T1000 (cell line): ENCODE data around the gene FAM200A.
A peak's percentile ranks its signal among the peaks of the same experiment; 100 is the strongest.
"Not testable (repeated sequence)": the region's sequence is repeated elsewhere in the genome, so short reads cannot be mapped to it uniquely, and the experiment has no call there.

Experiments
- DNase-seq: peaks from one replicate; lab custom pipeline; 2025; ENCODE audit warnings: mixed read lengths; lab: John Stamatoyannopoulos, UW

Gene FAM200A

DNA sequence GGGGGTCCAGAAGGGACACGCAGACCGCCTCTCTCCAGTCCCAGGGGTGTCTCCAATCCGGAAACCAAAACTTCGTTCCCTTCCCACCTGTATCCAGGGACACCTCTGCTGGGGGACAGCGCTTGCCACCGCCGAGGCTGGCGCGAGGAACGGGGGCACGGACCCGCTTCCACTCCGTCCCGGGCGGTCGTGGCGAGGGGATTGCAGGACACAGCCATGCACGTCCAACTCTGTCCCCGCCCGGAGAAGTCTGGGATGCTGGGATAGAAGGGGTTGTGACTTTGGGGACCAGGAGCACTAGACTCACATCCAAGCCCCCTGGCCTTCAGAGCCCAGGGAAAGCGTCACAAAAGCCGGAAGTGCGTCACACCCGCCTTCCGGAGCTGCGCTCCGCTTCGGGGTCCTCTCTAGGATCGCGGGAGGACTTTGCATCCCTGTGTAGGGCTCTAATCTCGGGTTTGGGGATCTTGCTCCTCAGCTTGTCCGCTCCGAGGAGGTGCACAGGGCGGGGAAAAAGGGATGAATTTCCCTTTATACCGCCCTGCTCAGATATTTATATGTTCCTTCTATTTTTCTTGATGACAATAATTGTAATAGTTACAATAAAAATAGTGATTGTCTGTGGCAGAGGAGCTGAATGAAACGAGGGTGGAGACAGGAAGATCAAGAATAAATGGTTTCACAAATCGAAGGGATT is at the start of gene FAM200A:
Gene FAM200A (minus strand): TSS at position 348 of the 697 bp plus-strand sequence. CDS start 3,707 bp downstream, outside the sequence.
- DNase-seq: peak; percentile 52

DNA sequence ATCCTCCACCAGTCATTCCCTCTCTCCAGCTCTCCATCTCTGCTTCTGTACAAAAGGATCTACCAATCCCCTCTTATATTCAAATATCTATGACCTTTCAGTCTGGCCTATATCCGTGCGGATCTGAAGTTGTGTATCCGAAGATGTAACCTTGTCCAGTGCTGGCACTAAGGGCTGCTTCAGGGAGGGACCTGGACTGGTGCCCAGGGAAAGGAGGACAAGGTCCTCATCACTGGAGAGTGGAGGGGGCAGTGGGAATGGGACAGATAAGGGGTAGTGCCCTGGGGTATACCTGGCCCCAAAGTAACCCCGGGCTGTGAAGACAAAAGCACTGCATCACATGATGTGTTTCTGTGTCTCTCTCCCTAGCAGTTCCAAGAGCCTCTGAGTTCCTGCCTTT is 47.9 kb upstream of the FAM200A start:
- DNase-seq: no peak

GRCh38 chr7:99597762-99598501 is 46.0 kb upstream of the FAM200A start, which contains the start of gene TMEM225B:
TMEM225B (plus strand) TSS chr7:99598267; CDS start chr7:99604389, 6,122 bp downstream.
- DNase-seq: no peak

GRCh38 chr7:99596408-99596955 is 44.6 kb upstream of the FAM200A start:
- DNase-seq: no peak

DNA sequence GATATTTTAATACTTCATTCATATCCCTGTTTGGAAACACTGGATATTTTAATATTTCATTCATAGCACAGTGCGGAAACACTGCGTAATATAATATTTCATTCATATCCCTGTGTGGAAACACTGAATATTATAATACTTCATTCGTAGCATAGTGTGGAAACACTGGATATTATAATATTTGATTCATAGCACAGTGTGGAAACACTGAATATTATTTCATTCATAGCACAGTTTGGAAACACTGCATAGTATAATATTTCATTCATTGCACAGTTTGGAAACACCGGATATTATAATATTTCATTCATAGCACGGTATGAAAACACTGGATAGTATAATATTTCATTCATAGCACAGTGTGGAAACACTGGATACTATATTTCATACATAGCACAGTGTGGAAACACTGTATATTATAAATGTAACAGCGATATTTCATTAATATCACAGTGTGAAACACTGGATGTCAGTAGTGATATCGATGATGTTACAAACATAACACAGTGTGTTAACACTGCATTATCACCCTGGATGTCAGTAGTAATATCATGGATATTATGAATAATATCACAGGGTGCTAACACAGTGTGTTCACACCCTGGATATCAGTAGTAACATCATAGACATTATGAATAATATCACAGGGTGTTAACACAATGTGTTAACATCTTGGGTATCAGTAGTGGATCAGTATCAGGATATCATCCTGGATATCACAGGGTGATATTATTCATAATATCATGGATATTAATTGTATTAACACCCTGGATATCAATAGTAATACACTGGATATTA is 43.2 kb upstream of the FAM200A start:
- no peak for DNase-seq

DNA sequence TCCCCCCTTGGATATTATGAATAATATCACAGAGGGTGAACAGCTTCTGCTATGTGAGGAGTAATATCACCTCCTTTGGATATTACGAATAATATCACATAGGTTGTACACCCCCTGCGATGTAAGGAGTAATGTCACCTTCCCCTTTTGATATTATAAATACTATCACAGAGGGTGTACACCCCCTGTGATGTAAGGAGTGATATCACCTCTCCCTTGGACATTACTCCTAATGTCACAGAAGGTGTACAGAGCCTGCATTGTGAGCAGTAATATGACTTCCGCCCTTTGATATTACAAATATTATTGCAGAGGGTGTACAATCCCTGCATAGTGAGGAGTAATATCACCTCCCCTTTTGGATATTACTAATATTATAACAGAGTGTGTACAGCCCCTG is 37.0 kb upstream of the FAM200A start:
- DNase-seq: no peak

DNA sequence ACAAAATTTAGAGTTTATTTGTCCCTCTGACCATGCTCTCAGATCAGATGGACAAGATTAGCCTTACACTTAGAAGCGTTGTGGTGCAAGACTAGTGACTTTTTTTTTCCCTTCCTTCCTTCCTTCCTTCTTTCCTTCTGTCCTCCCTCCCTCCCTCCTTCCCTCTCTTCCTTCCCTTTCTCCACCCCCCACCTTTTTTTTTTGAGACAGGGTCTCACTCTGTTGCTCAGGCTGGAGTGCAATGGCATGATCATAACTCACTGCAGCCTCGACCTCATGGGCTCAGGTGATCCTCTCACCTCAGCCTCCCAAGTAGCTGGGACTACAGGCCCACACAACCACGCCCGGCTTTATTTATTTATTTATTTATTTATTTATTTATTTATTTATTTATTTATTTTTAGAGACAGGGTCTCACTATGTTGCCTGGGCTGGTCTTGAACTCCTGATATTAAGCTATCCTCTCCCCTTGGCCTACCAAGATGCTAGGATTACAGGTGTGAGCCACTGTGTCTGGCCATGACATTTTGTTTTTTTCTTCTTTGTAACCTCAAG is 28.9 kb upstream of the FAM200A start:
- not testable (repeated sequence) for DNase-seq

- DNase-seq: no peak
These were observed 28.3 kb upstream of the FAM200A start for GRCh38 chr7:99579956-99580777.

DNA sequence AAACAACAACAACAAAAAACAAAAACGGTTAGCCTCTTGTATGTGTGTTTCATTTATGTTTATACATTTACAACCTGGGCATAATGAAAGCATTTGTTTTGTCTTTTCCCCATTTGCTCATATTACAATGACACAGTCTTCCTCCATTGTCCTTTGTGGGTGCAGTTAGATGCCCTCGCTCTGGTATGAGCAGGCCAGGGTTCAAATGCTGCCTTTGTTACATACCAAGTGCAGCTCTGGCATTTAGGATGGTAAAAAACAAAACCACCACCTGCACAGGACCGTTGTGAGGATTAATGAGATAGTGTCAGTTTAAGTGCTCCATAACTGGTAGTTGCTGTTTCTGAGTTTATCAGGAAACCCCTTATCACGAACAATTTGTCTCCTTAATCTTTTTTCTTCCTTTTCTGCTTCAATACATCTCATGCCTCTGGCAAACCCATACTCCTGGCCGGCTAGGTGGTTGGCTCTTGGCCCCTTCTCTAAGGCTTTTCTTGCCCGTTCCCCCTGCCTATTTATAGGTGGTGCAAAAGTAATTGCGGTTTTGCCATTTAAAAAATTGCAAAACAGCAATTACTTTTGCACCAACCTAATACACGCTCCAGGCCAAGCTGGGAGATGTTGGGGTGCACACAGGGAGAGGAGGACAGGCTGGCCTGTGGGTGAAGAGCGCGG is 27.5 kb upstream of the FAM200A start:
- no peak for DNase-seq

DNA sequence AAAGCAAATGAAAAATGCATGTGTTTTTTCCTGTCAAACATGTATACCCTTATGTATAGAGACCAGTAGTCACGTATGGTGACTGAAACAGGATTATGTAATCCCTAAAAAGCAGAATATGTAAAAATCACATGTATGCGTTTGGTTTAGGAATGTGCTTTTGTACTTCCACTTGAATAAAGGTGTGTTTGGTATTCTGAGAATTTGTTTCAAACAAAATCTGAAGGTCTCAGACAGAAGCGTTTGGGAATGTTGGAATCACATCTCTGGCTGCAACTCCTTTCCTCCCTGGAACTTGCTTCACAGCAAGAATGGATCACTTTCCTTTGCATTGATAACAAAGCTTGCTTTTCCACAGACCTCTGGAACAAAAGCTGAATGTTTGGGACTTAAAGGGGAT is 24.3 kb upstream of the FAM200A start:
- DNase-seq: no peak

GRCh38 chr7:99573257-99573656 is 21.3 kb upstream of the FAM200A start:
- no peak for DNase-seq

GRCh38 chr7:99571768-99572167 is 19.9 kb upstream of the FAM200A start:
- no peak for DNase-seq

DNA sequence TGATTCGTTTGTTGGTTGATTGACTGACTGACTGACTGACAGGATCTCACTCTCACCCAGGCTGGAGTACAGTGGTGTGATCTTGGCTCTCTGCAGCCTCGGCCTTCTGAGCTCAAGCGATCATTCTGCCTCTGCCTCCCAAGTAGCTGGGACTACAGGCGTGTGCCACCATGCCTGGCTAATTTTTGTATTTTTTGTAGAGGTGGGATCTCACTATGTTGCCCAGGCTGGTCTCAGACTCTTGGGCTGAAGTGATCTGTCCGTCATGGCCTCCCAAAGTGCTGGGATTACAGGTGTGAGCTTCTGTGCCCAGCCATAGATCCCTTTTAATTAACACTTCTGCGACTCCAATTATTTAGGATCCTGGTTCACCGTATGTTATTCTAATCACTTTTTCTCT is 16.9 kb upstream of the FAM200A start:
- not testable (repeated sequence) for DNase-seq

GRCh38 chr7:99563650-99564049 is 11.7 kb upstream of the FAM200A start:
- peak; percentile 26 for DNase-seq

GRCh38 chr7:99562832-99563231 is 10.9 kb upstream of the FAM200A start:
- DNase-seq: peak; percentile 67

GRCh38 chr7:99562114-99562784 is 10.3 kb upstream of the FAM200A start:
- DNase-seq: no peak

DNA sequence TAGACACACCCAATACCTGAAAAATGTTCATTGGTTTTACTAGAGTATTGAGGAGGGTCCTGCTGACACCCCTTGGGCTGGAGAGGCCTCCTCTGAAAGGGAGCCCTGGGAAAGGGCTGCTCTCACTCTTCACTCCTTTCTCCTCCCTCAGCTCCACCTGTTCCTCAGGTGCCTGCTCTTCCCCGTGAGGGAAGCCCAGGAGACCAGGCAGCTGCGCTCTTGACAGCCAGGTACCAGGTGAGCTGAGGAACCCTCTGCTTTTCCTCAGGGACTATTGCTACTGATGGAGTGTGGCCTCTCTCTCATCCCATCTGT is 9.8 kb upstream of the FAM200A start:
- DNase-seq: no peak

- no peak for DNase-seq
These were observed 9.2 kb upstream of the FAM200A start for GRCh38 chr7:99560834-99561736.
